CD4-positive, CD25-positive, alpha-beta regulatory T cell (primary cell): Measurements from ENCODE around the gene HERC3. TPM values are rescaled to one million over a fixed set of nuclear protein-coding genes. Genes with fewer than 3 reads are reported as not detected.

Source experiments
- ATAC-seq, 2 donors: fragments of 150-1000 bp; cut with Tn5 transposase; one replicate each; pipeline ENCODE4 v1.10.0; 2021; ENCODE audit warnings: low read depth in 2 of 2, moderate number of reproducible peaks in 2 of 2, moderate library complexity in 1 of 2
- DNase-seq, 3 donors: peaks; one replicate each; pipeline versions ENCODE4 v3.0.0 to v3.0.0-alpha.2; 2012 to 2022; ENCODE audit warnings: mixed read lengths in 1 of 3
- H3K27ac ChIP-seq: one replicate; pipeline ENCODE4 v1.7.0; 2013; ENCODE audit warnings: mild to moderate bottlenecking, low read length; ENCODE audit not compliant: insufficient read depth, poor library complexity, severe bottlenecking
- H3K27me3 ChIP-seq: one replicate; pipeline ENCODE4 v1.7.0; 2013; ENCODE audit warnings: low read length; ENCODE audit not compliant: control insufficient read depth, insufficient read depth
- H3K36me3 ChIP-seq: one replicate; pipeline ENCODE4 v1.7.0; 2013; ENCODE audit warnings: mild to moderate bottlenecking, low read length, moderate library complexity; ENCODE audit not compliant: control insufficient read depth, insufficient read depth
- H3K4me1 ChIP-seq: 2 replicates; pipeline ENCODE4 v1.7.0; 2013; ENCODE audit warnings: mild to moderate bottlenecking, low read length; ENCODE audit not compliant: insufficient read depth, control insufficient read depth, poor library complexity, severe bottlenecking
- H3K4me3 ChIP-seq: one replicate; pipeline ENCODE4 v1.7.0; 2013; ENCODE audit warnings: low read depth, mild to moderate bottlenecking, low read length, moderate library complexity
- H3K9me3 ChIP-seq, 2 experiments: 1 replicate in 1 of 2; 2 replicates in 1 of 2; pipeline ENCODE4 v1.7.0; 2013; ENCODE audit warnings: low read length in 2 of 2, mild to moderate bottlenecking in 1 of 2, moderate library complexity in 1 of 2; ENCODE audit not compliant: control insufficient read depth in 2 of 2
- H3K27ac Mint-ChIP-seq, 3 donors: one replicate each; pipeline ENCODE4 v1.8.0; 2020 to 2022; ENCODE audit warnings: mild to moderate bottlenecking in 3 of 3, mixed read lengths in 3 of 3, moderate library complexity in 2 of 3
- H3K27me3 Mint-ChIP-seq: one replicate; pipeline ENCODE4 v1.8.0; 2022; ENCODE audit warnings: mild to moderate bottlenecking, mixed read lengths
- H3K36me3 Mint-ChIP-seq: one replicate; pipeline ENCODE4 v1.8.0; 2020; ENCODE audit warnings: mixed read lengths
- H3K4me1 Mint-ChIP-seq, 4 donors: one replicate each; pipeline ENCODE4 v1.8.0; 2020 to 2022; ENCODE audit warnings: mixed read lengths in 4 of 4, mild to moderate bottlenecking in 1 of 4
- H3K4me3 Mint-ChIP-seq, 4 donors: one replicate each; pipeline ENCODE4 v1.8.0; 2020 to 2022; ENCODE audit warnings: mild to moderate bottlenecking in 4 of 4, mixed read lengths in 4 of 4, moderate library complexity in 3 of 4
- H3K9me3 Mint-ChIP-seq, 7 donors: one replicate each; pipeline ENCODE4 v1.8.0; 2020 to 2022; ENCODE audit warnings: mixed read lengths in 7 of 7, mild to moderate bottlenecking in 3 of 7, moderate library complexity in 2 of 7
- polyA plus RNA-seq, 4 donors: library from polyadenylated mRNA; unstranded; fragments of 300-500 nt; fragmentation: Illumina TruSeq; gene quantifications; one replicate each; pipeline ENCODE4 v1.2.3, GENCODE V29; 2021
- total RNA-seq: library from RNA; stranded (reverse); gene quantifications from one replicate; pipeline ENCODE4 v1.2.3, GENCODE V29; 2022

The HERC3 gene
- total and polyA plus RNA-seq, 5 donors from 2014 or later, result 35.4 to 91.4 (median 50.4) TPM

DNA sequence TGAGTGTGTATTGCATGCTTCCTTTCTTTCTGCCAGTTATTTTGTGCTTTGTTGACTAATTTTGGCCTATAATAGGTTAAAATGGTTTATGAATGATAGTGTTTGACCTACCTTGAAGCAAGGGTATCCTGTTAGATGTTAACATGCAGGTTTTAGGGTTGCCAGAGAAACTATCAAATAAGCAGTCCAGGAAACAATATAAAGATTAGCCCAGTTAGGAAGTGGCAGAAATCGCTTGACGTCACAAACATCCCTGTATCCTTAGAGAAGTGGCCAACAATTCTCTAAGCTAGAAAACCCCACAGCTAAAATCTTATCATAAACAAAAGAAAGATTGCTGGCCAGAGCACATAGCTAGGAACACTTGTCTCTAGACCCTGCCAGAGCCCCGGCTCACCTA is 101.5 kb downstream of the HERC3 start:
- Histone ChIP-seq H3K9me3 (no peaks in the 10 kb centered on the region), H3K36me3 (peaks cover 43% of the 10 kb centered on the region), H3K27me3 (no peaks in the 10 kb centered on the region), H3K4me1 (peaks cover 9% of the 10 kb centered on the region), H3K27ac (no peak overlapping the region), H3K4me3 (no peak overlapping the region)
- no peak for ATAC-seq
- Mint-ChIP-seq H3K4me3 (no peak overlapping the region), H3K4me1 (peaks cover 6 to 22% (median 17%) of the 10 kb centered on the region in 4 donors), H3K36me3 (peaks cover 29% of the 10 kb centered on the region), H3K9me3 (no peaks in the 10 kb centered on the region), H3K27ac (no peak overlapping the region), H3K27me3 (no peaks in the 10 kb centered on the region)
- no peak for DNase-seq

DNA sequence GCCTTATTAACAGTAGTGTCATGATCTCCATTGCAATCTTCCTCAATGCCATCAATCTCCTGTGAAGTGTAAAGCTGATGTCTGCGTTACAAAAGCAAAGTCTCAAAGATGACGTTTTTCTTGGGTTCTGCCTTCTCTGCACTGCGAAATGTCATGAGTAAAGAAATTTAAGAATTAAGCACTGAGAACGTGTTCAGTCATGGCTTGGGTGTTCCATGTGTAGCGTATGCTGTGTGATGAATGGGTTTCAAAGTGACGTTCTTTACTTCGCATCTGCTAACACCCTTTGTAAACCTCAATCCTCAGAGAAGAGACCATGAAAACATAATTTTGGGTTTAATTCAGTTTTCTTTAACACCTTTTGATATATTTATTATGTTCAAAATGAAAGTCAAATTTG is 104.3 kb downstream of the HERC3 start:
- H3K27me3 ChIP-seq, result no peaks in the 10 kb centered on the region
- Mint-ChIP-seq H3K4me3 (peak overlapping the region; percentile 88 to 95 (median 90)), H3K27me3 (no peaks in the 10 kb centered on the region), H3K27ac (peak overlapping the region in 2 of 3 donors; percentile 93), H3K9me3 (no peaks in the 10 kb centered on the region), H3K4me1 (peaks cover 11 to 24% (median 20%) of the 10 kb centered on the region in 4 donors), H3K36me3 (peaks cover 19% of the 10 kb centered on the region)
- peaks cover 9% of the 10 kb centered on the region for H3K4me1 ChIP-seq
- H3K27ac ChIP-seq, result peak overlapping the region; percentile 74
- ATAC-seq (no peak), DNase-seq (peak in 1 of 3 donors; percentile 6)
- H3K36me3 ChIP-seq, result peaks cover 20% of the 10 kb centered on the region
- H3K9me3 ChIP-seq, result no peaks in the 10 kb centered on the region
- peak overlapping the region; percentile 79 for H3K4me3 ChIP-seq

GRCh38 chr4:88697141-88697540 is 104.9 kb downstream of the HERC3 start:
- Histone ChIP-seq H3K36me3 (peaks cover 21% of the 10 kb centered on the region), H3K27ac (peak overlapping the region; percentile 74), H3K27me3 (no peaks in the 10 kb centered on the region), H3K9me3 (no peaks in the 10 kb centered on the region), H3K4me1 (peaks cover 9% of the 10 kb centered on the region), H3K4me3 (peak overlapping the region; percentile 79)
- H3K4me1 Mint-ChIP-seq, result peaks cover 11 to 24% (median 20%) of the 10 kb centered on the region in 4 donors
- peak overlapping the region; percentile 88 to 95 (median 90) for H3K4me3 Mint-ChIP-seq
- H3K27me3 Mint-ChIP-seq, result no peaks in the 10 kb centered on the region
- peak overlapping the region in 2 of 3 donors; percentile 93 for H3K27ac Mint-ChIP-seq
- no peaks in the 10 kb centered on the region for H3K9me3 Mint-ChIP-seq
- peaks cover 21% of the 10 kb centered on the region for H3K36me3 Mint-ChIP-seq
- DNase-seq (peak; percentile 3 to 35 (median 6)), ATAC-seq (no peak)

- ATAC-seq (peak; percentile 82 to 88), DNase-seq (peak; percentile 70 to 84 (median 82))
- Mint-ChIP-seq H3K4me1 (peaks cover 11 to 24% (median 18%) of the 10 kb centered on the region in 4 donors), H3K36me3 (peaks cover 27% of the 10 kb centered on the region), H3K27me3 (no peaks in the 10 kb centered on the region), H3K27ac (peak within 1 kb of the TSS; percentile 34 to 93 (median 93)), H3K9me3 (no peaks in the 10 kb centered on the region), H3K4me3 (peak within 1 kb of the TSS; percentile 88 to 95 (median 90))
- peaks cover 21% of the 10 kb centered on the region for H3K36me3 ChIP-seq
- peak within 1 kb of the TSS; percentile 74 for H3K27ac ChIP-seq
- peaks cover 9% of the 10 kb centered on the region for H3K4me1 ChIP-seq
- H3K4me3 ChIP-seq, result peak within 1 kb of the TSS; percentile 79
- no peaks in the 10 kb centered on the region for H3K9me3 ChIP-seq
- no peaks in the 10 kb centered on the region for H3K27me3 ChIP-seq
Observed at GRCh38 chr4:88697588-88698329, 105.5 kb downstream of the HERC3 start, which contains the start of gene NAP1L5. Gene NAP1L5 (minus strand): TSS chr4:88697829. CDS start chr4:88697754, 75 bp downstream.

DNA sequence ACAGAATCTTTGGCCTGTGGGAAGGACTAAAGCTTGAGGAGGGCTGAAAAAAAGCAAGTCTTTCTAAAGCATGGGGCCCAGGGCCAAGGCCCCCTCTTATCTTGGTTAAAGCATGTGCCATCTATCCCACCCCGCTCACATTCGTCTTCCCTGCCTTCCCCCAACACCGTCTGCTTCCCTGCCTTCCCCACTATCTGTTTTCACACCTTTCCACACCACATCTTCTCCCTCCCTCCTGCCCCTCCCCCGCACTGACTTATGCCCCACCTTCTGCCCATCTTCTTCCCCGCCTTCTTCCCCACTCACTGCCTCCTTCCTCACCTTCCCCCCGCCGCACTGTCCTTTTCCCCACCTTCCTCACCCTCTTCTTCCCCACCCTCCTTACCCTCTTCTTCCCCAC is 106.2 kb downstream of the HERC3 start:
- Histone ChIP-seq H3K27me3 (no peaks in the 10 kb centered on the region), H3K27ac (no peak overlapping the region), H3K4me3 (no peak overlapping the region), H3K4me1 (peaks cover 9% of the 10 kb centered on the region), H3K9me3 (no peaks in the 10 kb centered on the region), H3K36me3 (peaks cover 23% of the 10 kb centered on the region)
- no peaks in the 10 kb centered on the region for H3K27me3 Mint-ChIP-seq
- H3K4me1 Mint-ChIP-seq, result peaks cover 11 to 23% (median 19%) of the 10 kb centered on the region in 4 donors
- peak overlapping the region; percentile 34 to 93 (median 93) for H3K27ac Mint-ChIP-seq
- peaks cover 34% of the 10 kb centered on the region for H3K36me3 Mint-ChIP-seq
- DNase-seq (no peak), ATAC-seq (no peak)
- no peaks in the 10 kb centered on the region for H3K9me3 Mint-ChIP-seq
- H3K4me3 Mint-ChIP-seq, result peak overlapping the region in 2 of 4 donors; percentile 88 to 91

DNA sequence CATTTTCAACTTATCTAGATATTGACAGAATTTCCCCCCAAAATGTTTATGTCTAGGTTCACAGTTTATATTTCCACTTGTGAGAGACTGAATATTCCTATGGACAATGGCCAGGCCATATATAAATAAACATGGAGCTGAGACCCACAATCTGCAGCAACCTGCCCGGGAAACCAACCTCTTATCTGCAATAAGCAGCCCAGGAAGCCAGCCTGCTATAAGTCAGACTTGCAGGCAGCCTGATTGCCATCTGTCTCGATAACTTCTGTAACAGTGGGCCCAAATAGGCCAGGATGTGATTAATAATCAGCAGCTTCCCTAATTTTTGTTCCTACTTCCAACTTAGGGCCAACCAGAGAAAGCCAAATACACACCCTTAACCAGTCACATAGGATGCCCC is 110.5 kb downstream of the HERC3 start:
- no peaks in the 10 kb centered on the region for H3K27me3 Mint-ChIP-seq
- H3K36me3 Mint-ChIP-seq, result peaks cover 64% of the 10 kb centered on the region
- H3K36me3 ChIP-seq, result peaks cover 55% of the 10 kb centered on the region
- no peak overlapping the region for H3K27ac ChIP-seq
- H3K4me1 ChIP-seq, result no peaks in the 10 kb centered on the region
- ATAC-seq, result no peak
- no peaks in the 10 kb centered on the region for H3K9me3 Mint-ChIP-seq
- peaks cover 4 to 8% (median 6%) of the 10 kb centered on the region in 4 donors for H3K4me1 Mint-ChIP-seq
- H3K9me3 ChIP-seq, result no peaks in the 10 kb centered on the region
- H3K27ac Mint-ChIP-seq, result no peak overlapping the region
- DNase-seq, result no peak
- H3K27me3 ChIP-seq, result no peaks in the 10 kb centered on the region
- no peak overlapping the region for H3K4me3 Mint-ChIP-seq
- no peak overlapping the region for H3K4me3 ChIP-seq

DNA sequence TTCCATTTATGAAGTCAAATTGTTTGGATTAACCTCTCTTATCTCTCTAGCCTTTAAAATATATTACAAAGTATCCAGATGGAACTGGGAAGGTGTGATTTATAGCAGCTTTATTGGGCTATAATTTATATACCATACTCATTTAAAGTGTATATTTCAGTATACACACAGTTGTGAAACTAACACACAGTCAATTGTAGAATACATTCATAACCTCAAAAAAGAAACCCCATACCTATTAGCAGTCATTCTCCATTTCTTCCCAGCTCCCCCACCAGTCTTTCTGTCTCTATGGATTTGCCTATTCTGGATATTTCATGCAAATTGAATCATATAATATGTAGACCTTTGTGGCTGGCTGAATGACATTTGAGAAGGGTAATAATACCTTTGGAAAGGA is 112.9 kb downstream of the HERC3 start:
- DNase-seq, result no peak
- Mint-ChIP-seq H3K4me1 (peaks cover 0 to 6% (median 4%) of the 10 kb centered on the region in 4 donors), H3K4me3 (no peak overlapping the region), H3K27ac (peak overlapping the region in 1 of 3 donors; percentile 50), H3K9me3 (no peaks in the 10 kb centered on the region), H3K27me3 (no peaks in the 10 kb centered on the region), H3K36me3 (peaks cover 74% of the 10 kb centered on the region)
- Histone ChIP-seq H3K4me3 (no peak overlapping the region), H3K27me3 (no peaks in the 10 kb centered on the region), H3K27ac (no peak overlapping the region), H3K36me3 (peaks cover 66% of the 10 kb centered on the region), H3K9me3 (no peaks in the 10 kb centered on the region), H3K4me1 (no peaks in the 10 kb centered on the region)
- ATAC-seq, result no peak
